Measurements from ENCODE around the gene ICAM4.
A peak's percentile ranks its signal among the peaks of the same experiment; 100 is the strongest.

Gene ICAM4

GRCh38 chr19:10283301-10284064 is 3.3 kb upstream of the ICAM4 start:
- TF ChIP-seq CTCF (IDR thresholded peaks at IDR 0.05; ENCODE audit: poor library complexity, severe bottlenecking): no peak
- ATAC-seq (ENCODE audit: low read depth) (peak; percentile 58; the same call in 2 of the 3 replicates), DNase-seq (ENCODE audit: low spot score) (no peak)
- Histone ChIP-seq H3K9me3 (ENCODE audit: severe bottlenecking) (no peaks in the 10 kb centered on the region), H3K27ac (ENCODE audit: poor library complexity, severe bottlenecking) (peak overlapping the region; percentile 14), H3K36me3 (ENCODE audit: low read depth) (no peaks in the 10 kb centered on the region), H3K27me3 (ENCODE audit: insufficient read depth, poor library complexity, severe bottlenecking) (no peaks in the 10 kb centered on the region), H3K4me1 (ENCODE audit: insufficient read depth, poor library complexity, severe bottlenecking) (peaks cover 23% of the 10 kb centered on the region), H3K4me3 (ENCODE audit: severe bottlenecking) (no peak overlapping the region)

- DNase-seq (ENCODE audit: low spot score) (no peak), ATAC-seq (ENCODE audit: low read depth) (no peak)
- Histone ChIP-seq H3K36me3 (ENCODE audit: low read depth) (no peaks in the 10 kb centered on the region), H3K27me3 (ENCODE audit: insufficient read depth, poor library complexity, severe bottlenecking) (no peaks in the 10 kb centered on the region), H3K27ac (ENCODE audit: poor library complexity, severe bottlenecking) (no peak overlapping the region), H3K4me1 (ENCODE audit: insufficient read depth, poor library complexity, severe bottlenecking) (peaks cover 24% of the 10 kb centered on the region), H3K9me3 (ENCODE audit: severe bottlenecking) (no peaks in the 10 kb centered on the region), H3K4me3 (ENCODE audit: severe bottlenecking) (no peak overlapping the region)
- TF ChIP-seq CTCF (IDR thresholded peaks at IDR 0.05; ENCODE audit: poor library complexity, severe bottlenecking): no peak
Measured at GRCh38 chr19:10284065-10284959, 2.4 kb upstream of the ICAM4 start.

GRCh38 chr19:10284960-10285278 is 1.8 kb upstream of the ICAM4 start:
- no peaks in the 10 kb centered on the region for H3K36me3 ChIP-seq (ENCODE audit: low read depth)
- no peak overlapping the region for H3K4me3 ChIP-seq (ENCODE audit: severe bottlenecking)
- no peaks in the 10 kb centered on the region for H3K9me3 ChIP-seq (ENCODE audit: severe bottlenecking)
- ATAC-seq (ENCODE audit: low read depth) (no peak), DNase-seq (ENCODE audit: low spot score) (no peak)
- H3K4me1 ChIP-seq (ENCODE audit: insufficient read depth, poor library complexity, severe bottlenecking): peaks cover 24% of the 10 kb centered on the region
- no peaks in the 10 kb centered on the region for H3K27me3 ChIP-seq (ENCODE audit: insufficient read depth, poor library complexity, severe bottlenecking)
- H3K27ac ChIP-seq (ENCODE audit: poor library complexity, severe bottlenecking): no peak overlapping the region
- TF ChIP-seq CTCF (IDR thresholded peaks at IDR 0.05; ENCODE audit: poor library complexity, severe bottlenecking): no peak

- ATAC-seq (ENCODE audit: low read depth) (no peak), DNase-seq (ENCODE audit: low spot score) (no peak)
- H3K4me1 ChIP-seq (ENCODE audit: insufficient read depth, poor library complexity, severe bottlenecking): peaks cover 24% of the 10 kb centered on the region
- H3K27me3 ChIP-seq (ENCODE audit: insufficient read depth, poor library complexity, severe bottlenecking): no peaks in the 10 kb centered on the region
- no peak for TF ChIP-seq CTCF (IDR thresholded peaks at IDR 0.05; ENCODE audit: poor library complexity, severe bottlenecking)
- H3K9me3 ChIP-seq (ENCODE audit: severe bottlenecking): no peaks in the 10 kb centered on the region
- no peak overlapping the region for H3K4me3 ChIP-seq (ENCODE audit: severe bottlenecking)
- no peaks in the 10 kb centered on the region for H3K36me3 ChIP-seq (ENCODE audit: low read depth)
- peak overlapping the region; percentile 45 for H3K27ac ChIP-seq (ENCODE audit: poor library complexity, severe bottlenecking)
Measured at GRCh38 chr19:10285393-10285792, 1.4 kb upstream of the ICAM4 start.

All from RWPE2 (cell line).